ENCODE results near the gene ATP6V1F.

Gene ATP6V1F

GRCh38 chr7:128844777-128845311 lies 17.8 kb upstream of the ATP6V1F start:
- no peak overlapping the region for H3K4me3 ChIP-seq (ENCODE audit: low read depth, low read length)
- no peak for TF ChIP-seq CTCF (IDR thresholded peaks at IDR 0.05; ENCODE audit: low read depth, low read length)
- in situ Hi-C loops (cut with HindIII; ENCODE audit: low sequenced_read_pairs) = no loop called here
- no peak for DNase-seq (ENCODE audit: low read depth, low spot score)

- no peak for DNase-seq (ENCODE audit: low read depth, low spot score)
- in situ Hi-C loops (cut with HindIII; ENCODE audit: low sequenced_read_pairs) = no loop called here
- no peak for TF ChIP-seq CTCF (IDR thresholded peaks at IDR 0.05; ENCODE audit: low read depth, low read length)
- H3K4me3 ChIP-seq (ENCODE audit: low read depth, low read length) = no peak overlapping the region
Observed at GRCh38 chr7:128845475-128845874, 17.2 kb upstream of the ATP6V1F start.

- in situ Hi-C loops (cut with HindIII; ENCODE audit: low sequenced_read_pairs) = no loop called here
- no peak for TF ChIP-seq CTCF (IDR thresholded peaks at IDR 0.05; ENCODE audit: low read depth, low read length)
- DNase-seq (ENCODE audit: low read depth, low spot score) = no peak
- no peak overlapping the region for H3K4me3 ChIP-seq (ENCODE audit: low read depth, low read length)
Observed at GRCh38 chr7:128845987-128846386, 16.7 kb upstream of the ATP6V1F start.

- TF ChIP-seq CTCF (IDR thresholded peaks at IDR 0.05; ENCODE audit: low read depth, low read length) = no peak
- no peak for DNase-seq (ENCODE audit: low read depth, low spot score)
- H3K4me3 ChIP-seq (ENCODE audit: low read depth, low read length) = no peak overlapping the region
- in situ Hi-C loops (cut with HindIII; ENCODE audit: low sequenced_read_pairs) = no loop called here
Observed at GRCh38 chr7:128846781-128847444, 15.7 kb upstream of the ATP6V1F start.

- in situ Hi-C loops (cut with HindIII; ENCODE audit: low sequenced_read_pairs) = no loop called here
- no peak for TF ChIP-seq CTCF (IDR thresholded peaks at IDR 0.05; ENCODE audit: low read depth, low read length)
- DNase-seq (ENCODE audit: low read depth, low spot score) = no peak
- no peak overlapping the region for H3K4me3 ChIP-seq (ENCODE audit: low read depth, low read length)
Observed at GRCh38 chr7:128847721-128848211, 14.9 kb upstream of the ATP6V1F start.

GRCh38 chr7:128848289-128849155 lies 14.1 kb upstream of the ATP6V1F start:
- H3K4me3 ChIP-seq (ENCODE audit: low read depth, low read length) = no peak overlapping the region
- in situ Hi-C loops (cut with HindIII; ENCODE audit: low sequenced_read_pairs) = no loop called here
- DNase-seq (ENCODE audit: low read depth, low spot score) = no peak
- TF ChIP-seq CTCF (IDR thresholded peaks at IDR 0.05; ENCODE audit: low read depth, low read length) = no peak
